MM.1S (cell line): ENCODE data around the gene RFNG.
A peak's percentile ranks its signal among the peaks of the same experiment; 100 is the strongest.

Experiments
- DNase-seq: peaks from one replicate; pipeline ENCODE4 v3.0.0-alpha.2; 2015
- H2AFZ ChIP-seq: fragments of 300-600 bp; sonication (generic); 2 replicates; pipeline ENCODE4 v1.6.0; 2016; ENCODE audit warnings: antibody characterized with exemption, low read length
- H3F3A ChIP-seq: fragments of 300-600 bp; sonication (generic); 2 replicates; pipeline ENCODE4 v1.6.1; 2016; ENCODE audit warnings: mild to moderate bottlenecking, antibody characterized with exemption, low read length, moderate library complexity, mixed read lengths; ENCODE audit not compliant: insufficient read depth
- H3K27ac ChIP-seq: fragments of 300-600 bp; sonication (generic); 2 replicates; pipeline ENCODE4 v1.5.1; 2016; ENCODE audit warnings: mild to moderate bottlenecking, low read length
- H3K27me3 ChIP-seq: fragments of 300-600 bp; sonication (generic); replicated peaks from 2 replicates; pipeline ENCODE4 v1.6.0; 2016; ENCODE audit warnings: low read length; ENCODE audit not compliant: insufficient read depth
- H3K36me3 ChIP-seq: fragments of 300-600 bp; sonication (generic); replicated peaks from 2 replicates; pipeline ENCODE4 v1.6.1; 2016; ENCODE audit warnings: mild to moderate bottlenecking, low read length, mixed read lengths; ENCODE audit not compliant: insufficient read depth
- H3K4me1 ChIP-seq: fragments of 300-600 bp; sonication (generic); 2 replicates; pipeline ENCODE4 v1.6.1; 2016; ENCODE audit warnings: low read length, mixed read lengths
- H3K4me2 ChIP-seq: fragments of 300-600 bp; sonication (generic); 2 replicates; pipeline ENCODE4 v1.6.0; 2016; ENCODE audit warnings: low read depth, low read length
- H3K4me3 ChIP-seq: fragments of 300-600 bp; sonication (generic); 2 replicates; pipeline ENCODE4 v1.5.1; 2016; ENCODE audit warnings: low read length, mixed read lengths
- H3K79me2 ChIP-seq: fragments of 300-600 bp; sonication (generic); 2 replicates; pipeline ENCODE4 v1.6.1; 2016; ENCODE audit warnings: mixed run types, low read length, mixed read lengths
- H3K9ac ChIP-seq: fragments of 300-600 bp; sonication (generic); 2 replicates; pipeline ENCODE4 v1.6.1; 2016; ENCODE audit warnings: low read length, mixed read lengths
- H3K9me2 ChIP-seq: fragments of 300-600 bp; sonication (generic); replicated peaks from 2 replicates; pipeline ENCODE4 v1.6.1; 2016; ENCODE audit warnings: mild to moderate bottlenecking, low read length, mixed read lengths; ENCODE audit not compliant: insufficient read depth
- H3K9me3 ChIP-seq: fragments of 300-600 bp; sonication (generic); replicated peaks from 2 replicates; pipeline ENCODE4 v1.6.1; 2016; ENCODE audit warnings: mild to moderate bottlenecking, low read length, mixed read lengths; ENCODE audit not compliant: insufficient read depth
- H4K20me1 ChIP-seq: fragments of 300-600 bp; sonication (generic); 2 replicates; pipeline ENCODE4 v1.6.1; 2016; ENCODE audit warnings: mild to moderate bottlenecking, low read length, moderate library complexity, mixed read lengths; ENCODE audit not compliant: insufficient read depth
- CTCF ChIP-seq: fragments of 300-600 bp; sonication (generic); IDR thresholded peaks from 2 replicates; pipeline ENCODE4 v1.5.1; 2016; ENCODE audit warnings: antibody characterized with exemption, low read length, mixed read lengths
- EZH2 ChIP-seq: fragments of 300-600 bp; sonication (generic); optimal IDR thresholded peaks from 2 replicates; pipeline ENCODE3; 2017; ENCODE audit warnings: low read depth, mild to moderate bottlenecking, antibody characterized with exemption, low read length, mixed read lengths
- EZH2phosphoT487 ChIP-seq: fragments of 300-600 bp; sonication (generic); IDR thresholded peaks from 2 replicates; pipeline ENCODE4 v1.6.1; 2018; ENCODE audit warnings: antibody characterized with exemption, low read length

The RFNG gene, protein sequence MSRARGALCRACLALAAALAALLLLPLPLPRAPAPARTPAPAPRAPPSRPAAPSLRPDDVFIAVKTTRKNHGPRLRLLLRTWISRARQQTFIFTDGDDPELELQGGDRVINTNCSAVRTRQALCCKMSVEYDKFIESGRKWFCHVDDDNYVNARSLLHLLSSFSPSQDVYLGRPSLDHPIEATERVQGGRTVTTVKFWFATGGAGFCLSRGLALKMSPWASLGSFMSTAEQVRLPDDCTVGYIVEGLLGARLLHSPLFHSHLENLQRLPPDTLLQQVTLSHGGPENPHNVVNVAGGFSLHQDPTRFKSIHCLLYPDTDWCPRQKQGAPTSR

DNA sequence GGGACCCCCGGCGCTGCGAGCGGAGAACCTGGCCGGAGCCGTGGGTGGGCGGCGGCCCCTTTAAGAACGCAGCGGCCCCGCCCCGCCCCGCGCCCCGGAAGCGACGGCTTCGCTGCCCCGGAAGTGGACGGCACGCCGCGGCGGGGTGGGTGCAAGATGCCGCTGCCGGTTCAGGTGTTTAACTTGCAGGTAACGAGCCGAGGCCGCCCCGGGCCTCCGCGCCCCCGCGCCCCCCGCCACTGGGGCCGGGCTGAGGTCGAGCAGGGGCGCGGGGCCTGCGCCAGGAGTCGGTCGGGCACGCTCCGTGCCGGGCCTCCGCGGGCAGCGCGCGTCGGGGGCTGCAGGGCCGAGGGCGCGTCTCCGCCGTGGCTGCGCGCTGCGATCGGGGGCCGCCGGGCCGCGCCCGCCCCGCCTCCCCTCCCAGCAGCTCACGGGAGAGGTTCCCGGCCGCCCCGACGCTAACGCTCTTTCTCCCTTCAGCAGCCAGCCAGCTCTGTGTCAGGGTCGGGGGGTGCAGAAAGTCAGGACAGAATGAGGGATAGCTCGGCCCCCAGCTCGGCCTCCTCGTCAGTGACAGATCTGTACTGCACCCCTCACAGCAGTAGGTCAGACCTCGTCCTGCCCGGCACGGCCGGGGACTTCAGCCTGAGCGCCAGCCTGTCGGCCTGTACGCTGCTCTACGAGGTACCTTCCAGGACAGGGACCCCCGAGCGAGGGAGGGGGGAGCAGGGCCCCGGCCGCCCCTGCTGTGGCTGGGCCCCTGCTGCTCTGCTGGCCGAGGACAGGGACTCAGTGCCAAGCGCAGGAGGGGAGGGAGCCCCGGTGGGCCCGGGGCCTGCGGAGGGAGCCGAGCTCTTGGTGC lies at the start of gene RFNG, which contains the start of gene GPS1:
TSS of gene RFNG (minus strand) at position 36 of the 862 bp plus-strand sequence. CDS start 45 bp downstream, outside the sequence.
TSS of gene GPS1 (plus strand) at position 123 of the 862 bp plus-strand sequence. CDS start at position 157, 34 bp downstream.
- Histone ChIP-seq H4K20me1 (no peaks in the 10 kb centered on the region), H3K36me3 (no peaks in the 10 kb centered on the region; the same call in 1 of the 2 replicates), H3K79me2 (peaks cover 24% of the 10 kb centered on the region), H3F3A (no peaks in the 10 kb centered on the region), H2AFZ (peak within 1 kb of the TSS; percentile 51), H3K9ac (peak within 1 kb of the TSS; percentile 77), H3K4me3 (peak within 1 kb of the TSS; percentile 83), H3K4me2 (peak within 1 kb of the TSS; percentile 98), H3K27ac (no peak within 1 kb of the TSS), H3K9me2 (no peaks in the 10 kb centered on the region), H3K4me1 (peaks cover 7% of the 10 kb centered on the region; the same call in 1 of the 2 replicates), H3K27me3 (no peaks in the 10 kb centered on the region), H3K9me3 (no peaks in the 10 kb centered on the region)
- TF ChIP-seq EZH2 (no peak), CTCF (no peak), EZH2phosphoT487 (no peak)
- DNase-seq, result peak; percentile 83

DNA sequence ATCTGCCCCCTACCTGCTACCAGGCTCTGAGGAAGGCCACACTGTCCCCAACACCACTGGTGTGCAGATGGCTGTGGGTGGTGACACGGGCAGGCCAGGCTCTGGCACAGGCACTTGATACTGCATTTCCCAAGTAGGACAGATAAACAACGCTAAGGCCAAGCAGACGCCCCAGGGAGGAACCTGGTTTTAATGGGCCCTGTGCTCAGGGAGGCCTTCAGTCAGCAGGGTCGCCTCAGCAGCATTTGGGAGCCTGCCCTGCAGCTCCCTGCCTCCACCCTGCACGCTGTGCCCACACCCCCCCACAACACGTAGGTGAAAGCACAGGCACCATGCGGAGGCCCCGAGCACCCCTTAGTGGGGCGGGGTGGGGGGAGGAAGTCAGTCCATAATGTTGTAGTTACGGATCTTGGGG lies 49.7 kb upstream of the RFNG start:
- Histone ChIP-seq H3K4me3 (no peak overlapping the region), H3K9me2 (no peaks in the 10 kb centered on the region), H3K36me3 (no peaks in the 10 kb centered on the region), H3K9ac (no peak overlapping the region), H3K4me2 (no peak overlapping the region), H3K4me1 (peaks cover 17% of the 10 kb centered on the region), H3K27ac (no peak overlapping the region), H3K27me3 (no peaks in the 10 kb centered on the region), H2AFZ (no peak overlapping the region), H3K79me2 (peaks cover 40% of the 10 kb centered on the region), H4K20me1 (peaks cover 5% of the 10 kb centered on the region; the same call in 1 of the 2 replicates), H3F3A (0 out of 2 replicates have a peak, but pooled peaks cover 6% of the 10 kb centered on the region), H3K9me3 (no peaks in the 10 kb centered on the region)
- no peak for DNase-seq
- no peak for TF ChIP-seq EZH2phosphoT487
- no peak for TF ChIP-seq CTCF
- TF ChIP-seq EZH2, result no peak

DNA sequence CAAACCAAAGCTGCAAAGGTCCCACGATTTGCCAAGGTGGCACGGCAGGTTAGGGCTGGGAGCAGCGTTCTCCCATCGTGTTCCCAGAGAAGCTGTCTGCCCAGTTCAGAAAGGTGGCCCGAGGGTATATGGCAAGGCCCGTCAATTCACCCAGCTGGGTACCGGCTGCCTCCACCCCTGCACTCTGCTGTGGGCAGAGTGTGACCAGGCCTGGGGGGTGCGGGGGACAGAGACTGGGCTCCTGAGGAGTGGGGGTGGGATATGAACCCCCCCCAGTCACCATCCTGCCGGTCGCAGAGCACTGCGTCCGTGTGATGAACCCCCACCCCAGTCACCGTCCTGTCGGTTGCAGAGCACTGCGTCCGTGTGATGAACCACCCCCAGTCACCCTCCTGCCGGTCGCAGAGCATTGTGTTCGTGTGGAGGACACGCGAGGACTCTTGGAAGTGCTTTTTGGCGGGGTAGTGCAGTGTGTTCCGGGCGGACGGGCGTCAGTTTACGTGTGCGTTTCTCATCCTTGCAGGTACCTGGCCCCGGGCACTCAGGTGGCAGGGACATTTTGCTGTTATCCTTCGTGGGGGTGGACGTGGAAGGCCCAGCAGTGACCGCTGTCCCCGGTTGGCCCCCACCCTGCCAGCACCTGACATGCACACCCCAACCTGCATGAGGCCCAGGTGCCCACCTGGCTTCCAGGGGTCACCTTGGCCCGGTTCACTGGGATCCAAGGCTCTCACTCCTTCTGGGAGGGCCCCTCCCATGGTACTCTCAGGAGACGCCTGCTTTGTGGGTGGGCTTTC lies 49.1 kb upstream of the RFNG start:
- DNase-seq, result no peak
- H4K20me1 ChIP-seq, result peaks cover 6% of the 10 kb centered on the region; the same call in 1 of the 2 replicates
- peaks cover 22% of the 10 kb centered on the region for H3K4me1 ChIP-seq
- H3K27me3 ChIP-seq, result no peaks in the 10 kb centered on the region
- H3K79me2 ChIP-seq, result peaks cover 42% of the 10 kb centered on the region
- no peak overlapping the region for H3K27ac ChIP-seq
- 0 out of 2 replicates have a peak, but pooled peaks cover 6% of the 10 kb centered on the region for H3F3A ChIP-seq
- H3K4me3 ChIP-seq, result no peak overlapping the region
- H3K9me2 ChIP-seq, result no peaks in the 10 kb centered on the region
- H3K4me2 ChIP-seq, result no peak overlapping the region
- no peak overlapping the region for H3K9ac ChIP-seq
- no peaks in the 10 kb centered on the region for H3K9me3 ChIP-seq
- H3K36me3 ChIP-seq, result peaks cover 4% of the 10 kb centered on the region
- no peak overlapping the region for H2AFZ ChIP-seq
- no peak for TF ChIP-seq CTCF
- no peak for TF ChIP-seq EZH2phosphoT487
- TF ChIP-seq EZH2, result no peak
